ENCODE measurements around the gene PKHD1.

Gene PKHD1

DNA sequence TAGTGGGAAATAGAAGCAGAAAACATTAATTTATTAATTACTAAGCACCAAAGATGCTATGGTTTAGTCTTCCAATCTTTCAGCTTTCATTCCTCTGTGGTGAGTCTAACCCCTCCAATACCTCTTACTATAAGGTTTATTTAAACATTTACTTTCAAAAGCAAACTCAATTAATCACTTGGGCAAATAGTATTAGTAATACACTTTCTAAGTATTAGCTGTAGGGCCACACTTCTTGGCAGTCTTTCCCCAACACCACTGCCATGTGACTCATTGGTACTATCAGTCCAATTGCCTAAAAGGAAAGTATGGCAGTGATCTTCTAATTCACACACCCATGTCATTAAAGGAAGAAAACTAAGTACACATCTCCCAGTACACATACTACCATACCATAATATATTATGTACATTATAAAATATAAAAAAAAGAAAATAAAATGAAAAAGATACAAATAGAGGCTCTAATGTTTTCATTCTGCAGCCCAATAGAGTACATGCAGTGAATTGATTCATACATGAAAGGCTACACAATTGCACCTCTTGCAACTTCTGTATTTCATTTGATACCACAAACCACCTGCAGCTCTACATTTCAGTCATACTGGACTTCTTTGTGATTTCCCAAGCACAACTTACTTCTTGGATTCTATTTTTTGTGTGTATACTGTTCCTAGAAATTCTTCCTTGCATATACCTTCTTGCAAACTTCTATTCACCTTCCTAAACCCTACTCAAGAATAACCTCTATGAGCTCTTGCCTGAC lies 218.6 kb downstream of the PKHD1 start:
- TF ChIP-seq, protein P1, sequence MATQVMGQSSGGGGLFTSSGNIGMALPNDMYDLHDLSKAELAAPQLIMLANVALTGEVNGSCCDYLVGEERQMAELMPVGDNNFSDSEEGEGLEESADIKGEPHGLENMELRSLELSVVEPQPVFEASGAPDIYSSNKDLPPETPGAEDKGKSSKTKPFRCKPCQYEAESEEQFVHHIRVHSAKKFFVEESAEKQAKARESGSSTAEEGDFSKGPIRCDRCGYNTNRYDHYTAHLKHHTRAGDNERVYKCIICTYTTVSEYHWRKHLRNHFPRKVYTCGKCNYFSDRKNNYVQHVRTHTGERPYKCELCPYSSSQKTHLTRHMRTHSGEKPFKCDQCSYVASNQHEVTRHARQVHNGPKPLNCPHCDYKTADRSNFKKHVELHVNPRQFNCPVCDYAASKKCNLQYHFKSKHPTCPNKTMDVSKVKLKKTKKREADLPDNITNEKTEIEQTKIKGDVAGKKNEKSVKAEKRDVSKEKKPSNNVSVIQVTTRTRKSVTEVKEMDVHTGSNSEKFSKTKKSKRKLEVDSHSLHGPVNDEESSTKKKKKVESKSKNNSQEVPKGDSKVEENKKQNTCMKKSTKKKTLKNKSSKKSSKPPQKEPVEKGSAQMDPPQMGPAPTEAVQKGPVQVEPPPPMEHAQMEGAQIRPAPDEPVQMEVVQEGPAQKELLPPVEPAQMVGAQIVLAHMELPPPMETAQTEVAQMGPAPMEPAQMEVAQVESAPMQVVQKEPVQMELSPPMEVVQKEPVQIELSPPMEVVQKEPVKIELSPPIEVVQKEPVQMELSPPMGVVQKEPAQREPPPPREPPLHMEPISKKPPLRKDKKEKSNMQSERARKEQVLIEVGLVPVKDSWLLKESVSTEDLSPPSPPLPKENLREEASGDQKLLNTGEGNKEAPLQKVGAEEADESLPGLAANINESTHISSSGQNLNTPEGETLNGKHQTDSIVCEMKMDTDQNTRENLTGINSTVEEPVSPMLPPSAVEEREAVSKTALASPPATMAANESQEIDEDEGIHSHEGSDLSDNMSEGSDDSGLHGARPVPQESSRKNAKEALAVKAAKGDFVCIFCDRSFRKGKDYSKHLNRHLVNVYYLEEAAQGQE (IDR thresholded peaks at IDR 0.05; ENCODE audit: insufficient read depth in 1 of 2, low read depth in 2 of 2, low read length in 2 of 2): no peak
- no peak for TF ChIP-seq SIN3A (IDR thresholded peaks at IDR 0.05; ENCODE audit: borderline replicate concordance, insufficient read depth, low read length)
- TF ChIP-seq POLR2AphosphoS5 (IDR thresholded peaks at IDR 0.05; ENCODE audit: low read depth, low read length): no peak
- no peak for TF ChIP-seq FOXP2 (optimal IDR thresholded peaks at IDR 0.05; ENCODE audit: borderline replicate concordance, extremely low read depth, extremely low read length, insufficient read depth)
- TF ChIP-seq TAF1 (IDR thresholded peaks at IDR 0.05; ENCODE audit: borderline replicate concordance, insufficient read depth, low read length): no peak

DNA sequence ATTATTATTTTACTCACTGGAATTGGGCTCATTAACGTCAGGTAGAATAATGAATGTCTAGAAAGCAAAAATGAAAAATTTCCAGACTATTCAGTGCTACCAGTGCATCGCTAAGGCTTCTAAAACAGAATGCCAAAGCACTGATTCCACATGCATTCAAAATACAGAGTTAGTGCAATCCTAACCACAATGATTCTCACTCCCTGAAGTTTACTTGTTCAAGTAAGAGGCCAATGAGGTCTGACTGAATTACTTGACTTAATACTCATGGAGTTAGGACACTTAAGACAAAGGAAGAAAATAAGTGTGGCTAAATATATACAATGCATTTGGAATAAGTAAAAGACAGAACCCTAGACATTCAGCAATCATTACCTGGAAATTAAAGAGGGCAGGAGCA lies 220.5 kb downstream of the PKHD1 start:
- TF ChIP-seq FOXP2 (optimal IDR thresholded peaks at IDR 0.05; ENCODE audit: borderline replicate concordance, extremely low read depth, extremely low read length, insufficient read depth) (no peak), SIN3A (IDR thresholded peaks at IDR 0.05; ENCODE audit: borderline replicate concordance, insufficient read depth, low read length) (no peak), TAF1 (IDR thresholded peaks at IDR 0.05; ENCODE audit: borderline replicate concordance, insufficient read depth, low read length) (no peak), POLR2AphosphoS5 (IDR thresholded peaks at IDR 0.05; ENCODE audit: low read depth, low read length) (no peak)
- TF ChIP-seq, protein P1 (IDR thresholded peaks at IDR 0.05; ENCODE audit: insufficient read depth in 1 of 2, low read depth in 2 of 2, low read length in 2 of 2): no peak

GRCh38 chr6:51865996-51866395 lies 221.4 kb downstream of the PKHD1 start:
- TF ChIP-seq POLR2AphosphoS5 (IDR thresholded peaks at IDR 0.05; ENCODE audit: low read depth, low read length) (no peak), TAF1 (IDR thresholded peaks at IDR 0.05; ENCODE audit: borderline replicate concordance, insufficient read depth, low read length) (no peak), SIN3A (IDR thresholded peaks at IDR 0.05; ENCODE audit: borderline replicate concordance, insufficient read depth, low read length) (no peak)

DNA sequence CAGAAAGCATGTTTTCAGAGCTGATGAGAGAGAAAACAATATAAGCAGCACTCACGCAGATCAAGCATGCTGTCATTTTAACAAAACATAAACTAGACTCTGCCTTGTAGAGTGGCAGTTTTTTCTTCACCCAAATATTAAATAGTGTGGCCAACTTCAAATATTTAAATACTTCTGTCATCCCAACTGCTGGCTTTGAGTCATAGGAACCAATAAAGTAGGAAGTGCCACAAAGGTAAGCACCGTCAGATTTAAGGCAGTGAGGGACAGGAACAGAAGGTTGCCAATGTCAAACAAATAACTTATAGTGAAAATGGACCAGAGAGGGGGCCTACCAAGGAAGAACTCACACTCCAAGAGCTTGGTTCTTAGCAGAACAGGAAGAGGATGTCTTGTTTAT lies 222.2 kb downstream of the PKHD1 start:
- TF ChIP-seq POLR2AphosphoS5 (IDR thresholded peaks at IDR 0.05; ENCODE audit: low read depth, low read length) (no peak), SIN3A (IDR thresholded peaks at IDR 0.05; ENCODE audit: borderline replicate concordance, insufficient read depth, low read length) (no peak), FOXP2 (optimal IDR thresholded peaks at IDR 0.05; ENCODE audit: borderline replicate concordance, extremely low read depth, extremely low read length, insufficient read depth) (no peak), TAF1 (IDR thresholded peaks at IDR 0.05; ENCODE audit: borderline replicate concordance, insufficient read depth, low read length) (no peak)
- TF ChIP-seq, protein P1 (IDR thresholded peaks at IDR 0.05; ENCODE audit: insufficient read depth in 1 of 2, low read depth in 2 of 2, low read length in 2 of 2): no peak

GRCh38 chr6:51857134-51857533 lies 230.3 kb downstream of the PKHD1 start:
- TF ChIP-seq TAF1 (IDR thresholded peaks at IDR 0.05; ENCODE audit: borderline replicate concordance, insufficient read depth, low read length) (no peak), FOXP2 (optimal IDR thresholded peaks at IDR 0.05; ENCODE audit: borderline replicate concordance, extremely low read depth, extremely low read length, insufficient read depth) (no peak), POLR2AphosphoS5 (IDR thresholded peaks at IDR 0.05; ENCODE audit: low read depth, low read length) (no peak), SIN3A (IDR thresholded peaks at IDR 0.05; ENCODE audit: borderline replicate concordance, insufficient read depth, low read length) (no peak)
- TF ChIP-seq, protein P1 (IDR thresholded peaks at IDR 0.05; ENCODE audit: insufficient read depth in 1 of 2, low read depth in 2 of 2, low read length in 2 of 2): no peak
